M059J (cell line): ENCODE measurements around the gene SMARCB1. TPM values are rescaled to one million over a fixed set of nuclear protein-coding genes. Genes with fewer than 3 reads are reported as not detected.
A peak's percentile ranks its signal among the peaks of the same experiment; 100 is the strongest.

Source experiments
- DNase-seq: peaks from one replicate; pipeline ENCODE4 v3.0.0-alpha.2; 2012; ENCODE audit warnings: low read depth
- total RNA-seq: library from RNA; depleted of rRNA; stranded (reverse); fragments of >200 nt; shearing (Covaris generic); gene quantifications from 2 replicates; pipeline ENCODE4 v1.2.3, GENCODE V29; 2014

The SMARCB1 gene
- total RNA-seq, 1 experiment from 2014 or later, result 54.0 TPM

DNA sequence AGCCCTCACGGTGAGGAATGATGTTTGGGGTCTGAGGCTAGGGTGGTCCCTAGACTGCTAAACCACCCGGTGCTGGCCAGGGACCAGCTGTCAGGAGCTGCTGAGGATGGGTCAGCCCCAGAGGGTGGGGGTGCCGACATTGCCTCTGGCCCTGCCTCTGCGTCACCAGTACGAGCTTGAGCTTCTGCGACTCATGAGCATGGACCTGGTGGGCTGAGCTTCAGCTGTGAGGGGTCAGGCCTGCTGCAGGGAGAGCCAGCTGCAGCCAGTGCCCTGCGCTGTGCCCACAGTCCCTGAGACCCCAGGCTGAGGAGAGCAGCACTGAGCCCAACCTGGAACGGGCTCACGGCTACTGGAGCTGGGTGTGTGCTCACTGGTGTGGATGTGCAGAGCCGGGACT, 45.0 kb downstream of the SMARCB1 start:
- DNase-seq, result no peak

DNA sequence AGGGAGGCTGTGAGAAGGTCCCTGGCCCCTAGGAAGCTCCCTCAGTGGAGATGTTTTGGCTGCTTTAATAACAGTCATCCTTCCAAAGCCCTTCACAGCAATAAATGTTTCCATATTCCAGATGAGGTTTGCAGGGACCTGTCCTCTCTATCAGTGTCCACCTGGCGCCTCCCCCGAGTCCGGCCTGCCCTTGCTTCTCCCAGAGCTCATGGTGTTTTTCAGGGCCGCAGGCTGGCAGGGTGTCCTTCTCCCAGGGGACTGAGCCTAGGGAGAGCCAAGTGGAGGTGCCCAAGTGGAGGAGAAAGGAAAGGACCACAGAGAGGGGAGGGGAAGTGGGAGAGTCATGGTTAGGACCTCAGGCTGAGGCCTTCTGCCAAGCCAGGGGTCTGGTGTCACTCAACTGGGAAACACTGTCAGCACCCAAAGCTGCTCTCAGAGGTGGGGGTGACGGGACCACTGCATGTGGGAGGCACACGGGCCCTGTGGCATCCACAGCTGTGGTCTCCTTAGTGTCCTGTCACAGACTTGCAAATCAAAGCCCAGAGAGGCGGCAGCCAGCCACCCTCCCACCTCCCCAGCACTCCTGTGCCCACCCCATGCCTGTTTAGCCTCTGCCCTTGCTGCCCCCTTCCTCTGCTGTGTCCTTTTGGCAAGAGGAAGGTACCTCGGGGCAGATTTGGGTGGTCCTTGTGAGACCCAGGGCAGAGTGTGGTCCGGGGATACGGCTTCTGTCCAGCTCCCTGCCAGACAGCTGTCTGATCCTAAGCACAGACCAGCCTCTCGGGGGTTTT, 45.7 kb downstream of the SMARCB1 start:
- no peak for DNase-seq

DNA sequence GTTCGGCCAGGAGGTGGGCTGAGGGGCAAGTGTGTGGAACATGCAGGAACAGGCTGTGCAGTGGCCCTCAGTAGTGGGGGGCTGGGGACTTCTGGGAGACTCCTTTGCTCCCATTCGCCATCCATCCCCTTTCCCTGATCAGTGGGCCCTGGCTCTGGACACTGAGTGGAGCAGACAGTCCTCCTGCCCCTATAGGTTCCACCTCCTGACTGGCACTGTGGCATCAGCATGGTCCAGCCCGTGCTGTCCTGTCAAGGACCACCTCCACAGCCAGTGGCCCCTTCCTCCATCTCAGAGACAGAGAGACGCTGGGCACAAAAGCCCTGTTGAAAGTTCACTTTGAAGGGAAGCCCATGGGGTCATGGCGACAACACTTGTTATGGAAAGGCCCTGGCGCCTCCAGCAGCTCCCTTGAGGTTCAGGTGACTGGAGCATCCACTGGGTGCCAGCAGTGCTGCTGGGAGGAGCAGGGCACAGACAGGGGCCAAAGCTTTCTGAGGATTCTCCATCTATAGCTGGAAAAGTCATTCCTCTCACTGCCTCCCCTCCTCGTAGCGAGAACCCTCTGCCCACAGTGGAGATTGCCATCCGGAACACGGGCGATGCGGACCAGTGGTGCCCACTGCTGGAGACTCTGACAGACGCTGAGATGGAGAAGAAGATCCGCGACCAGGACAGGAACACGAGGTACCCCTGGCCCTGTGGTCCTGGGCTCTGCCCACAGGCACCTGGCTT, 46.4 kb downstream of the SMARCB1 start:
- DNase-seq, result no peak

DNA sequence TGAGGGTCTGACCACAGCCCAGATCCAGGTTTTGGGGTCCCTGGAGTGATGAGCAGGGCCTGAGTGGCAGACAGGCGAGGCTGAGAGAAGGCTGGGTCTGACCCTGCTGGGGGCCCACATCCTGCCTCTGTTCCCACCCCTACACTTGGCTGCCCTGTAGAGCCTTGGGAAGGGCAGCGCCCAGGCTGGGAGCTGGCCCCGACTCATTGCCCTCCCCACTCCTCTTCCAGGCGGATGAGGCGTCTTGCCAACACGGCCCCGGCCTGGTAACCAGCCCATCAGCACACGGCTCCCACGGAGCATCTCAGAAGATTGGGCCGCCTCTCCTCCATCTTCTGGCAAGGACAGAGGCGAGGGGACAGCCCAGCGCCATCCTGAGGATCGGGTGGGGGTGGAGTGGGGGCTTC, 47.1 kb downstream of the SMARCB1 start:
- no peak for DNase-seq

DNA sequence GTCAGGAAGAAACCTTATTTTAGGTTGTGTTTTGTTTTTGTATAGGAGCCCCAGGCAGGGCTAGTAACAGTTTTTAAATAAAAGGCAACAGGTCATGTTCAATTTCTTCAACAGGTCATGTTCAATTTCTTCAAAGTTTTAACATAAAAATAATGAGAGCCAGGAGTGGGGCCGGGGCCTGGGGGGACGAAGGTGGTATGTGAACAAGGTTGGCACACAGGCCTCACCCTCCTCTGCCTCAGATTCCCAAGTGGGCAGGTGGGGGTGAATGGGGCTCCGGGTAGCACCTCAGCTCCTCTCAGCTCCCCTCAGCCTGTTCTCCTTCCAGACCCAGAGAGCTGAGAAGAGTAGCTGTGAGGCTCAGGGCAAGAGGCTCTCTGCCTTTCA, 47.6 kb downstream of the SMARCB1 start:
- DNase-seq, result no peak

DNA sequence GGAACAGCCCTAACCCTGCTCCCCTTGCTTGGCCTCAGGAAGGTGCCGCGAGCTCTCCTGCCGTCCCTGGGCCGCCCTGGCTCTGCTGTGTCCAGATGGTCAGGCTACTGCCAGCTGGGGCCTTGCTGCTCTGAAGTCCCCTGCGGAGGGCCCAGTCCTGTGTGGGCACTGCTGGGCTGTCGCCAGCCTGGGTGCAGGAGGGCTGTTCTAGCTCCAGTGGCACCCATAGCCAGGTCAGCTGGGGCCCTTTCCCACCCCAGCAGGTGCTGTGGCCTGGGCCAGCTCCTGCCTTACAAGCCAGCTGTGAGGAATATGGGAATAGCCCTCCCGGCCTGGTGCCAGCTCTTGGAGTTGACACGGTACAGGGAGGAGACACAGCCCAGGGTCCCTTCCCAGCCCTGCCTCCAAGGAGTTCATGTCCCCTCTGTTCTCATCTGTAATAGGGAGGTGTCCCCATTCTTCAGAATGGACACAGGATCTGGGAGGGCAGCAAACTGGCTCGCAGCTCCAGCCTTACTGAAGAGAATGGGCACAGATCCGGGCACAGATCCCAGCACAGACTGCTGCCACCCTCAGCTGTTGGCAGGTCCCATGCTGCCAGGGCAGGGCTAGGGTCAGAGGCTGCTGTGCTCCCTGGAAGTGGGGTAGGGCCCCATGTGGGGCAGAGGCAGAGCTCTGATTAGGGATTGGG, 48.2 kb downstream of the SMARCB1 start:
- no peak for DNase-seq

DNA sequence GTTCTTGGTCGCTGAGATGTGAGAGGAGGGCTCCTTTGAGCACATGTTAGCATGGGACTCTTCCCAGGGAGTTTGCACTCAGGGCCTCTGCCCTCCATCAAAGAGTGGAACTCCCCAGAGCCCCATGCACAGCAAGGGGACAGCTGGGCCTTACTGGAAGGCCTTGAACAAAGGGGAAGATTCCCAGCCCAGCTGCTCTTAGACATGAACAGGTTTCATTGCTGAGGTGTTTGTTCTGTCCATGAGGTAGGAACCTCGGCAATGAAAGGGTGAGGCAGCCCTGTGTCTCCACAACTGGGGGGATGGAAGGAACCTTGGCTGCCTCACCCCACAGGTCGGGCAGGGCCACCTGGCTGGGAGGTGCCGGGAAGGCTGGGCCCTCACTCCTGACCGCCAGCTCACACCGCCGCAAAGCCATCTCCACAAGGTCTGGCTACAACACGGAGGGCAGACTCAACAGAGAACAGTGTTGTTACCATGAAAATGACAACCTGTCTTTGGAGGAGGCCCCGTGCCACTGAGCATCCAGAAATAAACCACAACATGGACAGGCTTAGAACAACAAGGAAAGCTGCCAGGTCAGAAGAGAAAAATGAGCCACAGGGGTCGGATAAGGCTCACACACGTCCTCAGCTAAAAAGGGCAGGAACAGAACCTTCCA, 48.8 kb downstream of the SMARCB1 start:
- no peak for DNase-seq

DNA sequence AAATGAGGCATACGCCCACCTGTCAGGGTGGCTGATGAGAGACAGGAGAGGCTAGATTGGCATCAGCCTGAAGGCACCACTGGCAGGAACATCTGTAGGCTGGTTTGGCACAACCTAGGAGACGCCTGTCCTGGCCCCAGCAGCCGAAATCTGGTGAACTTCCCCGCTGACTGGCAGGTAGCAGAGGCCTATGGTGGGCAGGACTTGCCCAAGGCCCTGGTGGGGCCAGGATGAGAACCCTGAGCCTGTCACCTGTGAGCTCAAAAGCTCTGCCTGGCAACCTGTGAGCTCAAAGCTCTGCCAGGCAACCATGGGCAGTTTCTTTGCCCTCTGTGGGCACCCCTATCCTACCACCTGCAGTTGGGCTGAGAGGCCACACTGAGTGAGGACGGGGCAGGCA, 49.5 kb downstream of the SMARCB1 start:
- DNase-seq, result no peak

DNA sequence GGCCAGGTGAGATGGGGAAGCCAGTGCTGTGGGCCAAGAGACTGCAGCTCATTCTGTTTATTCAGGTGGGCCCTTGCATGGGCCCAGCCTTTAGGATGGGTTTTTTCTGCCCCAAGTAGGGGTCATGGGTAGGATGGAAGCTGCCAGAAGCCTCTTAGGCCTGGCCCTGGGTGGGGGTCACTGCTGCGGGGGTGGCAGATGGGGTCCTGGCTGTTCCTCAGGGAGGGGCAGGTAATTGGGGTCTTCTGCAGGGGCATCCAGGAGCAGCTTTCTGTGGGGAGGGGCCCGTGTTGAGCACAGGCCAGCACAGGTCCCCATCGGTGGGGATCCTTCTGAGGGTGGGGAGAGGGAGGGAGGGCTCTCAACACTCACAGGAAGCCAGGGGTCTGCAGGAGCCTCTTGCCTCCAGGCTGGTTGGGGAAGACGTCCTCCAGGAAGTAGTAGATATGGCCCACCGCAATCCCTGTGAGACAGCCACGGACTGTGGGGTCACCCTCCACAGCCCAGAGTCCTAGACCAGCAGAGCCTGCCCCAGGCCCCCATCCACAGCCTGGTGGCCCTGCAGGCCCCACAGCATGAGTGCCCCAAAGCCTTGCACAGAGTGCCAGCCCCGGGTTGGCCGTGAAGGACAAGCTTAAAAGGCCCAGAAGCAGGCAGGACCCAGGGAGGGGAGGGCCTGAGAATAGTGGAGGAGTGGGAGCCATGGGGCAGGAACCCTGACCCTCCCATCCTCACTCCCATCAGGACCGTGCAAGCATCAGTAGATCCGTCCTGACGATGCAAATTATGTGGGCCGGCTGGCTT, 50.1 kb downstream of the SMARCB1 start:
- no peak for DNase-seq

DNA sequence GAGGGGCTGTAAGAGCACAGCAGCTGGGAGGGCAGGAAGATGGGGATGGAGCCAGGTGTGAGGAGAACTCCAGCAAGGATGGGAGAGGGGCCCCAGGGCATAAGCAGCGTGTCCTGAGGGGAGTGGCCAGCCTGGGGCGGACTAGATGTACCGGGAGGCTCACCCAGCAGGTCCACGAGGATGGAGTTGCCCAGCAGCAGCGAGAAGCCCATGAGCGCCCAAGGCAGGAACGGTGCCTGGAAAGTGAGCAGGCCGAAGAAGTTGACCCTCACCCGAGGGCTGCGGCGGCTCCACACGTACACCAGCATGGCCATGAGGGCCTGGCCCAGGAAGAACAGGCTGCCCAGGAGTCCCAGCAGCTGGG, 50.7 kb downstream of the SMARCB1 start:
- no peak for DNase-seq

DNA sequence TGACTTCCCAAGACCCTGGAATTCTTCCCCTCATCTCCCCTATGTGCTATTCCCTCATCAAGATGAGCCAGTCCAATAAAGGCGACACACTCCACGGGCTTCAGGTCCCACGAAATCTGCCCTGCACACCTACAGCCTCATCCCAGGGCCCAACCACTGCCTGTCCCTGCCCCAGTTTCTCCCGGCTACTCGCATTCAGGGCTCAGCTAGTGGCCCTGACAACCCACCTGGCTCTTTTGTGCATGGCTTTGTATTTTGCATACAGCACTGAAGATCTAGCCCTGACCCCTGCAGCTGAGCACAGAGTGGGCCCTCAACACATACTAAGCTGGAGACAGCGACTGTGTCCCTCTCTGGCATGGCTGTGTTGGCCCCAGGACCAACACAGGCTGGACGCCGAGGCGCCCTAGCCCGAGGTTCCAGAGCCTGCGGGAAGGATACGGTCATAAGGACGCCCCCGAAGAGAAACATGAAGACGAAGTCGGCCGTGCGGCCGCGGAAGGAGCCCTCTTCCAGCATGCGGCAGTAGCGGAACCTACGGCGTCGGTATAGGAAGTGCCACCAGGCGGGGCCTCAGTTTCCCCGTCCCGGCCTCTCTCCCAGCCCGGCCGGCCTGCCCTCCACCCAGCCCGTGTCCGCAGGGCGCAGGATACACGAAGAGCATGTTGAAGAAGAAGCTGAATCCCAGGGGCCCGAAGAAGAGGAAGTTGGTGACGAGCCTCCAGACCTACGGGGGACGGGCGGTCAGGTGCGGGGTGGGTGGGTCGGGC, 51.3 kb downstream of the SMARCB1 start:
- no peak for DNase-seq

DNA sequence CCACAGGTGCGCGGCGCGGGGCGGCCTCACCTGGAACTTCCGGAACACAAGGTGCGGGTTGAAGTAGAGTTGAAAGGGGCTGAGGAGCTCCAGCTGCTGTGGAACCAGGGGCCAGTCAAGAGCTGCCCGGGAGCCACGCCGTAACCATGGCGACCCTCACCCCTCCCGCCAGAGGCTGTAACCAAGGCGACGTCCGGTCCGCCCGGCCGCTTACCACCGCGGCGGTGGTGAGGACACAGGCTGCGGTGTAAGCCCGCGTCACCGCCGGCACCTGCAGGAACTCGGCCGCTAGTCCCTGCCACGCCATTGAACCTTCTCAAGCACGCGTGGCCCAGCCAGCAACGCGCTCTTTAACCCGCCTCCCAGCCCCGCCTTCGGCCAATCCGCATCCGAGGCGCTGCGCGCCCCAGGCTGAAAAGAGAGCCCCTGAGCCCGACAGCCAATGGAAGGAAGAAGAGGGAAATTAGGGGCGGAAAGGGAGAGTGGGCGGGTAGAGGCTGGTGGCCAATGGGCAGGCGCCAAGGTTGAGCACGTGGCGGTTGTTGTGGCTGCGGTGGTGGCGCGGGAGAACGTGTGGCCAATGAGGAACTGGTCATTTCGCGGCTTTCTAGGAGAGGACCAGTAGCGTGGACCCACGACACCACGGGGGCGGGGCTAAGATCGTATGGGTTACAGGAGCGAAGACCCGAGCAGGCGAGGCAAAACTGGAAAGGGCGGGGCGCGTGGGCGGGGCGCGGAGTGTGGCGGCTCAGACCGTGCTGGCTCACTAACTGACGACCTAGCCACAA, 52.1 kb downstream of the SMARCB1 start, which contains the start of gene DERL3:
DERL3 (minus strand) TSS at position 326 of the 788 bp plus-strand sequence; CDS start at position 307, 19 bp downstream.
- peak; percentile 97 for DNase-seq

DNA sequence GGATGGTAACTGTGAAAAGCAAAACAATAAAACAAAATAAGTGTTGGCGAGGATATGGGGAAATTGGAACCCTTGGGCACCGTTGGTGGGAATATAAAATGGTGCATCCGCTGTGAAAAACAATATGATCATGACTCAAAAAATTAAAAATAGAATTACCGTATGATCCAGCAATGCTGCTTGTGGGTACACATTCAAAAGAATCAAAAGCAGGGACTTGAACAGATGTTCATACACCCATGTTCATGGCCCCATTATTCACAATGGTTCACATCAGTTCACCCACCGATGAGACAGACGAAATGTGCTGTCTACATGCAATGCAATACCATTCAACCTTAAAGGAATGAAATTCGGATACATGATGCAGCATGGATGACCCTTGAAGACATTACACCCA, 53.3 kb downstream of the SMARCB1 start:
- DNase-seq, result no peak

DNA sequence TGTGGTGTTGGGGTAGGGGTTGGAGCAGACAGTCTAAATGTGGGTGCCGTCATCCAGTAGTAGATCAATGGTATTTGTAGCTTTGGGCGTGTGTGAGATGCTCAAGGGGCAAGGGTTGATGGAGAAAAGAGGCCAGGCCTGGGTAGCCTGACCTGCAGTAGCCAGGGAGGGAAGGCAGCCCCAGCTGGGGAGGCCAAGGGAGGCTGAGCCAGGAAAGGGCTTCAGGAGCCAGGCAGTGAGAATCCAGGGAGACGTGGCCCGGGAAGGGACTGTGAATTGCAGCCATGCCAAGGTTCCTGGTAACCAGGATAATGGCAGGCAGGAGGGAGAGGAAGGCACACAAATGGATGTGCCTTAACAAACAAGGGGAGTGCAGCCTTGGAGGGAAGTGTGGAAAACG, 54.5 kb downstream of the SMARCB1 start:
- no peak for DNase-seq

DNA sequence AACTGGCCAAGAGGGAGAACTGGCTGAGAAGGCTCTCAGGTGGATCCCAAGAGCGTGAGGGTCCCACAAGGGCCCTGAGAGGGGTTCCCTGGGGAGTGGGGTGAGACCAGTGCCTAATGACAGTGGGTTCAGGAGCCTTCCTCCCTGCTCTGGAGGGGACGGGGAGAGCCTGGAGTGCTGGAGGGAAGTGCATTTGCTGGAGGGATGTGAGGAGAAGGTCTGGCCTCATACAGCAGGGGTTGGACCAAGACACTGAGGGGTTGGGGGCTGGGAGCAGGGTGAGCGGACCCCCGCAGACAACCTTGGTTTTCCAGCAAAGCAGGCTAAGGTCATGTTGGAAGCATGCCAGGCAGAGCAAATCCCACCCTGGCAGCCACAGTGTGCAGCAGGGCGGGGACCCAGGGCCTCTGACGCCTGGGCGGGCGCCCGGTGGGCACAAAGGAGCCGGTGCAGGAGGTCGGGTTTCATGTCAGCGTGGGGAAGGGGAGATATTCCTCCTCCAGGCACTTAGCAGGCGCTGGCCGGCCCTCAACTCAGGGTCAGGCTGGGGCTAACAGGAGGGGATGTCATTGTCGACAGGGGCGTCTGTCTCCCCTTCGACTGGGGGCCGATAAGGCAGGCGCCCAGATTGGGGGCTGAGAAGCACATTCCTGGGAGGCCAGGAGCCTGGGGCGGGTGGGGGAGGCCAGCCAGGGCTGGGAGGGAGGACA, 55.1 kb downstream of the SMARCB1 start:
- no peak for DNase-seq

DNA sequence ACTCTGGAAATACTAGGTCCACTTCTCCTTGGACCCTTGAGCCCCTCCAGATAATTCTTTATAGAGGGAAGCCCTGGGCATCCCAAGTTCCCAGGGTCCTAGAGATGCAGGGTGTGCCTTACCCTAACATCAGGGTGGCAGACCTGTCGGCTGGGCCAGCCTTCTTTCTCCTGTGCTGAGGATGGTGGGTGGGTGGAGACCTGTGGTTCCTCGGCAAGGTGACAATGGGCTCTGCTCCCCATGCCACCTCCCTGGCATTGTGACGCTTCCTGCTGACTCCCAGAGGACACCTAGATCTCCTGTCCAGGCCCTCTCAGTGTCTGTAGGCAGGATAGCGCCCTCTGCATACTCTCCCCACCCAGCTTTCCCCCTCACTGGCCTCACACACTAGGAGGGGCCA, 55.8 kb downstream of the SMARCB1 start:
- no peak for DNase-seq

DNA sequence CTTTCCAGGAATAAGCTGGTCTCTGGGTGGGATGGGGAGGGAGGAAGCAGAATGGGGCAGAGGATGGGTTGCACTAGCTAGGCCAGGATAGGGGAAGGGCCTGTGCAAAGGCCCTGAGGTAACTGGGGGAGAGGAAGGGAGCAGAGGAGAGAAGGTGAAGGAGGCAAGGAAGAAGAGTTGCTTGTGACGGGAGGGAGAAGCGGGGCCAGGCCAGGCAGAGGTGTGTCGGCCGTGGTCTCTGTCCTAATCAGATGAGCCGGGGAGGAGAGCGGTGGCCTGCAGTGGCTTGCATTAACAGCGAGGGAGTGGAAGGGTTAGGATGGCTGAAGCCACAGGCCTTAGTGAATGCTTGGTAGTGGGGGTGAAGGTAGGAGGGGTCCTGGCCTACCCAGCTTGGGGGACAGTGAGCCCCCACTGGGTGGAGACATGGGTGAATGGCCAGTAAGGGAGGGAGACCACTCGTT, 58.0 kb downstream of the SMARCB1 start:
- no peak for DNase-seq

DNA sequence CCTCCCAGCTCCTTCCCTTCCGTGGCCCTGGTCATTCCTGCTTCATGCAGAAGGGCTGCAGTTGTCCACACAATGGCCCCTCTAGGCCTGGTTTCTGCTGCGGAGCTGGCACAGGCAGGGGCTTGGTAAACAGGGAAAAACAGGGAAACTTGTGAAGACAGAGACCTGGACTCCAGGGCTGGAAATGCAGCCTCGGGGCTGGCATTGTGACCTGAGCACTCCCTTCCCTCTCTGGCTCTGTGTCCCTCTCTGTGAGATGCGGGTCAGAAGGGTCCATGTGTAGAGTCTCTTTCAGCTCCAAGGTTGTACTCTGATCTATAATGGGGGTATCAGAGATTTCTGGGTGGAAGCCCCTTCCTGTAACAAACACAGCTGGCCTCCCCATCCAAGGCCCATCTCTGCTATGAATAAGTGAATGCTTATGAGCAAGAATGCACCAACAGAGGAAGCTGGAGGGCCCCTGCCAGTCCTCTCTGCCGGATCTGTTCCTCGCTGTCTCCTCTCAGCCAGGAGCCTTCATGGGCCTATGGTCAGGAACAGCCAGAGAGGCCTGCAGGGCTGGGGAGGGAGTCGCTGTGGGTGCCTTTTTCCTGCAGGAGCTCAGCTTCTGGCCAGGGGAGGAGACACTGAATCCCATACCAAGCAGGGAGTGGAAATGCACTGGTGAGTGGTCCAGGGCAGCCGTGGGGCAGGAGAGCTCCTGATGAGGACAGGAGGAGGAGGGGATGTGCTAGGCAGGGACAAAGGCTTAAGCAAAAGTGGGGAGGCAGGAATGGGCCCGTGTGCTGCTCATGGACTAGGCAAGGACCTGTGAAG, 58.7 kb downstream of the SMARCB1 start:
- no peak for DNase-seq
